Measurements from ENCODE around the gene USP34.

DNA sequence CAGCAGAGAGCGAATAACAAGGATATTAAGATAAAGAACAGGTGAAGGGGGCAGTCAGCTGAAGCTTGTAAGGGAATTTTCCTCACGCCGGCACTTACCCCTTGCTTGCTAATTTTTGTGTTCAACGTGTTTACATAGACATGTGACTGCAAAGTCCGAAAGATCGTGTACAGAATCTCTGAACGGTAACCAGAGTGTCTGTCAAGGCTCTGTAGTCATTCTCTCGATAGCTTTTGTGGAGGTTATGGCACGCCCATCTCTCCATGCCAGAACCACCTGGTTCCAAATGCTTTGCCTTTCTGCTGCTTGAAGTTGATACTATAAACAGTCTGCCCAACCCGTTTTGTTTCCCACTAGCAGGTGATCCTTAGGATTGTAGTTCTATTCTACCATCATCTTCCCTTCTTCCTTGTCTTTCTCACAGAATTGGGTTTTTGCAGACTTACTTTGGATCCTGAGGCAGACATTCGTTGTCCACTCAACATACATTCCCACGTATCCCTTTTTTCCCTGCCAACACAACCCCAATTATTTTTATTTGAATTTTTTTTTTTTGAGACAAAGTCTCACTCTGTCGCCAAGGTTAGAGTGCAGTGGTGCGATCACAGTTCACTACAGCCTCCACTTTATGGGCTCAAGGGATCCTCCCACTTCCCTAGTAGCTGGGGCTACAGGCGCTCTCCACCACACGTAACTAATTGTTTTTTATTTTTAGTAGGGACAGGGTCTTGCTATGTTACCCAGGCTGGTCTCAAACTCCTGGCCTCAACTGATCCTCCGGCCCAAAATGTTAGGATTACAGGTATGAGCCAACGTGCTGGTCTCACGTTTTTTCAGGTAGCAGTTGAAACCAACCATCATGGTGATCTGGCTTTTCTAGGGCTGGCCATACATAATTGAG lies 1.3 kb upstream of the USP34 start:
- TF ChIP-seq, protein P1, sequence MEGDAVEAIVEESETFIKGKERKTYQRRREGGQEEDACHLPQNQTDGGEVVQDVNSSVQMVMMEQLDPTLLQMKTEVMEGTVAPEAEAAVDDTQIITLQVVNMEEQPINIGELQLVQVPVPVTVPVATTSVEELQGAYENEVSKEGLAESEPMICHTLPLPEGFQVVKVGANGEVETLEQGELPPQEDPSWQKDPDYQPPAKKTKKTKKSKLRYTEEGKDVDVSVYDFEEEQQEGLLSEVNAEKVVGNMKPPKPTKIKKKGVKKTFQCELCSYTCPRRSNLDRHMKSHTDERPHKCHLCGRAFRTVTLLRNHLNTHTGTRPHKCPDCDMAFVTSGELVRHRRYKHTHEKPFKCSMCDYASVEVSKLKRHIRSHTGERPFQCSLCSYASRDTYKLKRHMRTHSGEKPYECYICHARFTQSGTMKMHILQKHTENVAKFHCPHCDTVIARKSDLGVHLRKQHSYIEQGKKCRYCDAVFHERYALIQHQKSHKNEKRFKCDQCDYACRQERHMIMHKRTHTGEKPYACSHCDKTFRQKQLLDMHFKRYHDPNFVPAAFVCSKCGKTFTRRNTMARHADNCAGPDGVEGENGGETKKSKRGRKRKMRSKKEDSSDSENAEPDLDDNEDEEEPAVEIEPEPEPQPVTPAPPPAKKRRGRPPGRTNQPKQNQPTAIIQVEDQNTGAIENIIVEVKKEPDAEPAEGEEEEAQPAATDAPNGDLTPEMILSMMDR (IDR thresholded peaks at IDR 0.05): no peak
- no peak for TF ChIP-seq POLR2A (IDR thresholded peaks at IDR 0.05)
- no peak for TF ChIP-seq POLR2AphosphoS5 (IDR thresholded peaks at IDR 0.05)

Data from gastroesophageal sphincter (tissue), 3 donors.